A549 (cell line): ENCODE results near the gene TMEM121B. TPM values are rescaled to one million over a fixed set of nuclear protein-coding genes. Genes with fewer than 3 reads are reported as not detected.
A peak's percentile ranks its signal among the peaks of the same experiment; 100 is the strongest.

ENCODE experiments used
- ATAC-seq, 2 experiments: fragments of 200-7000 bp in 1 of 2; fragments of >200 bp in 1 of 2; cut with Nextera tagmentation in 1 of 2; cut with Tn5 transposase in 1 of 2; 3 replicates each; pipeline versions ENCODE4 v1.8.0 to v1.9.1; 2018 to 2020; ENCODE audit warnings: mild to moderate bottlenecking in 1 of 2, moderate library complexity in 1 of 2
- CTCF ChIA-PET: fragments of 300-600 bp; sonication (Branson Sonifier 250); formaldehyde crosslinking; extraction: SDS; loops from one replicate; lab custom pipeline; 2021; ENCODE audit warnings: antibody characterized with exemption, inconsistent platforms; lab: Yijun Ruan, JAX
- POLR2A ChIA-PET: fragments of 350-600 bp; formaldehyde crosslinking; extraction: SDS; loops from one replicate; lab custom pipeline; 2021; ENCODE audit warnings: antibody characterized with exemption, inconsistent platforms; lab: Yijun Ruan, JAX
- DNase-seq, 2 experiments: peaks; one replicate each; pipeline versions ENCODE4 v3.0.0 to v3.0.0-alpha.2; 2011 to 2016; ENCODE audit warnings: low read depth in 1 of 2, low spot score in 1 of 2
- FAIRE-seq: peaks from 2 replicates; lab custom pipeline; 2011; peaks lifted over from hg19 to GRCh38; lab: Jason Lieb, UNC
- H3K27ac ChIP-seq, 2 experiments: fragments of >200 bp; sonication (Bioruptor Twin); formaldehyde crosslinking; 3 replicates each; pipeline ENCODE4 v1.5.1; 2016 to 2017
- H3K4me1 ChIP-seq: fragments of >200 bp; sonication (Bioruptor Twin); formaldehyde crosslinking; 3 replicates; pipeline ENCODE4 v1.6.1; 2016
- H3K4me2 ChIP-seq: fragments of >200 bp; sonication (Bioruptor Twin); formaldehyde crosslinking; 3 replicates; pipeline ENCODE4 v1.6.1; 2016
- H3K4me3 ChIP-seq: fragments of >200 bp; sonication (Bioruptor Twin); formaldehyde crosslinking; 3 replicates; pipeline ENCODE4 v1.5.1; 2016
- H3K9me3 ChIP-seq: fragments of >200 bp; sonication (Bioruptor Twin); formaldehyde crosslinking; 3 replicates; pipeline ENCODE4 v1.6.1; 2016
- CHD4 ChIP-seq: fragments of 200-600 bp; sonication (generic); IDR thresholded peaks from 2 replicates; pipeline ENCODE4 v1.6.1; 2016; ENCODE audit warnings: antibody characterized with exemption, mild to moderate bottlenecking, borderline replicate concordance
- EHMT2 ChIP-seq: fragments of 200-600 bp; sonication (generic); IDR thresholded peaks from 2 replicates; pipeline ENCODE4 v1.6.1; 2016; ENCODE audit warnings: antibody characterized with exemption, low read depth, mild to moderate bottlenecking, moderate library complexity
- EP300 ChIP-seq, 2 experiments: fragments of >200 bp; sonication (Bioruptor Twin); formaldehyde crosslinking; IDR thresholded peaks; 2 replicates in 1 of 2; 3 replicates in 1 of 2; pipeline ENCODE4 v1.6.1; 2016 to 2017
- ESRRA ChIP-seq: fragments of 150-350 bp; IDR thresholded peaks from 2 replicates; pipeline ENCODE4 v1.6.1; 2014; ENCODE audit warnings: mild to moderate bottlenecking, low read length, borderline replicate concordance
- FOSB ChIP-seq: fragments of 250-450 bp; sonication (Bioruptor Pico); IDR thresholded peaks from 2 replicates; pipeline ENCODE4 v1.5.0; 2020; ENCODE audit warnings: mild to moderate bottlenecking, moderate library complexity
- HES2 ChIP-seq: fragments of >200 bp; sonication (Bioruptor Twin); formaldehyde crosslinking; IDR thresholded peaks from 2 replicates; pipeline ENCODE4 v1.6.1; 2016
- HEYL ChIP-seq: fragments of 250-450 bp; sonication (Bioruptor Pico); IDR thresholded peaks from 2 replicates; pipeline ENCODE4 v1.8.0; 2021; ENCODE audit warnings: mild to moderate bottlenecking, moderate library complexity
- HOXB13 ChIP-seq: fragments of 250-450 bp; sonication (Bioruptor Pico); IDR thresholded peaks from 2 replicates; pipeline ENCODE4 v1.5.0; 2020; ENCODE audit warnings: low read depth, mild to moderate bottlenecking, moderate library complexity
- HOXB5 ChIP-seq: fragments of 250-450 bp; sonication (Bioruptor Pico); IDR thresholded peaks from 2 replicates; pipeline ENCODE4 v1.5.0; 2020; ENCODE audit warnings: mild to moderate bottlenecking, moderate library complexity
- JUNB ChIP-seq: fragments of >200 bp; sonication (Bioruptor Twin); formaldehyde crosslinking; IDR thresholded peaks from 2 replicates; pipeline ENCODE4 v1.6.1; 2016
- KDM5A ChIP-seq: fragments of 200-600 bp; sonication (generic); IDR thresholded peaks from 2 replicates; pipeline ENCODE4 v1.6.1; 2016; ENCODE audit warnings: antibody characterized with exemption, mild to moderate bottlenecking
- MAZ ChIP-seq: fragments of 150-350 bp; IDR thresholded peaks from 2 replicates; pipeline ENCODE4 v1.6.1; 2014; ENCODE audit warnings: antibody characterized with exemption, low read depth, low read length, borderline replicate concordance
- NPAS2 ChIP-seq: fragments of 250-450 bp; sonication (Bioruptor Pico); IDR thresholded peaks from 2 replicates; pipeline ENCODE4 v1.8.0; 2022; ENCODE audit warnings: mild to moderate bottlenecking, moderate library complexity, borderline replicate concordance
- PBX3 ChIP-seq: IDR thresholded peaks from 2 replicates; pipeline ENCODE4 v1.6.1; 2012
- POLR2A ChIP-seq: IDR thresholded peaks from 2 replicates; pipeline ENCODE4 v1.6.1; 2012; ENCODE audit warnings: mild to moderate bottlenecking, low read length
- POLR2AphosphoS2 ChIP-seq: conservative IDR thresholded peaks from 2 replicates; pipeline ENCODE4 v1.6.1; 2012; ENCODE audit warnings: low read length, improper control_type of control experiment, inconsistent platforms
- RARB ChIP-seq: fragments of 250-450 bp; sonication (Bioruptor Pico); IDR thresholded peaks from 2 replicates; pipeline ENCODE4 v1.8.0; 2021; ENCODE audit warnings: mild to moderate bottlenecking, moderate library complexity
- RCOR1 ChIP-seq: fragments of 150-350 bp; IDR thresholded peaks from 2 replicates; pipeline ENCODE4 v1.6.1; 2014; ENCODE audit warnings: antibody characterized with exemption, low read length, low read depth
- ZC3H11A ChIP-seq: fragments of 450-650 bp; IDR thresholded peaks from 2 replicates; pipeline ENCODE4 v1.6.1; 2014; ENCODE audit warnings: antibody characterized with exemption, mild to moderate bottlenecking
- ZFP36 ChIP-seq: fragments of 450-650 bp; IDR thresholded peaks from 2 replicates; pipeline ENCODE4 v1.6.1; 2014; ENCODE audit warnings: borderline replicate concordance; ENCODE audit not compliant: partially characterized antibody
- ZSCAN20 ChIP-seq: fragments of 250-450 bp; sonication (Bioruptor Pico); IDR thresholded peaks from 2 replicates; pipeline ENCODE4 v1.8.0; 2022; ENCODE audit warnings: mild to moderate bottlenecking, moderate library complexity
- WGBS: methylation state at CpG from one replicate; pipeline ENCODE4 v1.1.6; 2017; ENCODE audit errors: missing lambda C conversion rate; 5-methylcytosine and 5-hydroxymethylcytosine counted together
- polyA plus RNA-seq, 4 experiments: library from polyadenylated mRNA; depleted of rRNA in 3 of 4; stranded (reverse); fragments of >200 nt; fragmentation: RNase III in 1 of 4; extraction: RNeasy Plus Mini Kit Qiagen cat#74134 plus additional on column Dnase treatment in 1 of 4; gene quantifications; 2 replicates in 3 of 4; 3 replicates in 1 of 4; pipeline ENCODE4 v1.2.3, GENCODE V29; 2011 to 2017
- TF ChIP-seq, protein P1 (sequence below): IDR thresholded peaks from 2 replicates; pipeline ENCODE4 v1.6.1; 2012; ENCODE audit warnings: low read depth, borderline replicate concordance
- TF ChIP-seq, protein P2 (sequence below): IDR thresholded peaks from 2 replicates; pipeline ENCODE4 v1.6.1; 2012
- TF ChIP-seq, protein P3 (sequence below): fragments of >200 bp; sonication (Bioruptor Twin); formaldehyde crosslinking; IDR thresholded peaks from 3 replicates; pipeline ENCODE4 v1.6.1; 2016

The TMEM121B gene
- polyA plus RNA-seq, 2 of the 4 experiments (the other 2 are of a cell fraction) = 0.03 to 0.08 TPM

DNA sequence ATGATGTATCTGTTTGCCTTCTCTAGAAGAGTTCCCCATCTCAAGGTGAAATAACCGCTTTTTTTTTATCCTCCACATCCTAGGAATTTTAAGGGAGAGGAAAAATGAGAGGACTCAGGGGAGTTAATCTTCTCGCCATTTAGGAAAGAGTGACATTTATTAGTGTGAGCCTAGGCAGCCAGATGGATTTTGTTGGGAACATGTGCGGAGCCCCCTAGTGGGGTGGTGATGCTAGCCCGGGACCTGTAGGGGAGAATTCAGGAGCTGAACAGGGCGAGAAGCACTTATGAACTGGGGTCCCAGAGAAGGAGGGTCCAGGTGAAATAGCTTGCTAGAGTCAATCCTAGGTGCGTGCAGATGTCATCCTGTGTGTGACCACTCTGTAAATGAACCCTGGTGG is 25.6 kb downstream of the TMEM121B start:
- FAIRE-seq (no peak), DNase-seq (no peak)
- H3K4me3 ChIP-seq = no peak overlapping the region
- POLR2A ChIA-PET = no interaction called here
- no peaks in the 10 kb centered on the region for H3K9me3 ChIP-seq
- no peak overlapping the region for H3K27ac ChIP-seq
- TF ChIP-seq, protein P1, sequence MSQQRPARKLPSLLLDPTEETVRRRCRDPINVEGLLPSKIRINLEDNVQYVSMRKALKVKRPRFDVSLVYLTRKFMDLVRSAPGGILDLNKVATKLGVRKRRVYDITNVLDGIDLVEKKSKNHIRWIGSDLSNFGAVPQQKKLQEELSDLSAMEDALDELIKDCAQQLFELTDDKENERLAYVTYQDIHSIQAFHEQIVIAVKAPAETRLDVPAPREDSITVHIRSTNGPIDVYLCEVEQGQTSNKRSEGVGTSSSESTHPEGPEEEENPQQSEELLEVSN = no peak
- TF ChIP-seq EP300 (IDR thresholded peaks at IDR 0.05) (no peak), RCOR1 (no peak), CHD4 (no peak), KDM5A (no peak), HEYL (CRISPR knock-in tag) (no peak), ZSCAN20 (CRISPR knock-in tag) (no peak), RARB (no peak), HES2 (no peak), HOXB5 (no peak), ZFP36 (no peak)
- TF ChIP-seq, protein P2, sequence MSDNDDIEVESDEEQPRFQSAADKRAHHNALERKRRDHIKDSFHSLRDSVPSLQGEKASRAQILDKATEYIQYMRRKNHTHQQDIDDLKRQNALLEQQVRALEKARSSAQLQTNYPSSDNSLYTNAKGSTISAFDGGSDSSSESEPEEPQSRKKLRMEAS = no peak
- TF ChIP-seq, all 56 proteins: peak for 0
- 90% methylated on average over 6 of the region's 6 CpGs for WGBS
- H3K4me1 ChIP-seq = no peaks in the 10 kb centered on the region
- ATAC-seq = peak in 1 of 2 experiments; percentile 68; a peak in 3 of 6 replicates
- CTCF ChIA-PET = interaction anchor here (0.7 to 1.7 kb wide), 4 partner anchors 12 to 76 kb away, joined by 3 to 6 read pairs (median 3); no protein-coding TSS in a partner anchor
- H3K4me2 ChIP-seq = no peak overlapping the region

DNA sequence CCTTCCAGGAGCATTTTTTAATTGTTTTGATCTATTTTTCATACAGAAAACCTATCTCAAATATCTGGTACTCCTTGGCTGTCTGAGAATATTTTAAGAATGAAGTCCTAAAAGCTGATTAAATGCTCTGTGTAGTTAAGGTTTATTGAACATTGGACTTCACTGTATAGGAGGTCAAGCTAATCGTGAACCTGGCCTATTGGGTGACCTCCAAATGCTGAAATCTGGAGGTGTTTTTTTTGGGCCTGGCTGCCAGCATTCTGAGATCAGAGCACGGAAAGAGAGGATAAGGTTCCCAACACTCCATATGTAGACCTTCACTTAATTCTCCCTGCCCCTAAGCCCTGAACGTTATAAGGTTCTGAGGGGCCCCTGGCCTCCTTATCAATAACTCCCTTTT is 28.1 kb downstream of the TMEM121B start:
- no peak for DNase-seq
- 83% methylated on average over 3 of the region's 3 CpGs for WGBS
- Histone ChIP-seq H3K27ac (no peak overlapping the region), H3K9me3 (no peaks in the 10 kb centered on the region), H3K4me1 (no peaks in the 10 kb centered on the region)
- POLR2A ChIA-PET = no interaction called here
- no peak for ATAC-seq
- TF ChIP-seq ZC3H11A (no peak), POLR2AphosphoS2 (no peak)
- TF ChIP-seq, all 56 proteins: peak for 0
- Histone ChIP-seq H3K4me2 (no peak overlapping the region), H3K4me3 (no peak overlapping the region)
- FAIRE-seq = no peak
- CTCF ChIA-PET = no interaction called here

DNA sequence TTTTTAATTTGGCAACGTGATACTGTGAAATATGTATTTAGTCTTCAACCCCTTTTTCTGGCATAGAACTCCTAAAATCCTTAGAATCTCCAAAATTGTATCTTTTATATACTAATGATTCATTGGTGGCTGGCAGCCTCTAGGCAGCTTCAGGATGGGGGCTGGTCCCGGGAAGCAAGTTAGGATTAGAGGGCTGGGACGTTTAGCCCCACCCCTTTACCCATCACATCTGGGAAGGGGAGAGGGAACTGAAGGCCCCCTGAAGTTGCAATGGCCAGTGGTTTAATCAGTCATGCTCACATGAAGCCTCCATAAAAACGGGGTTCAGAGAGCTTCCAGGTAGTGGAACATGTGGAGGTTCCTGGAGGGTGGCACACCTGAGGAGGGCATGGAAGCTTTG is 29.3 kb downstream of the TMEM121B start:
- ChIA-PET CTCF (no interaction called here), POLR2A (no interaction called here)
- no peak overlapping the region for H3K27ac ChIP-seq
- H3K4me3 ChIP-seq = no peak overlapping the region
- H3K4me2 ChIP-seq = no peak overlapping the region
- 67% methylated on average over 4 of the region's 4 CpGs for WGBS
- no peaks in the 10 kb centered on the region for H3K9me3 ChIP-seq
- DNase-seq (no peak), ATAC-seq (no peak), FAIRE-seq (no peak)
- no peaks in the 10 kb centered on the region for H3K4me1 ChIP-seq
- TF ChIP-seq HES2 (no peak), FOSB (CRISPR knock-in tag) (no peak), HOXB13 (CRISPR knock-in tag) (no peak), ESRRA (no peak), ZC3H11A (no peak), MAZ (no peak), JUNB (no peak), EHMT2 (no peak), POLR2A (no peak), EP300 (IDR thresholded peaks at IDR 0.05) (no peak), CHD4 (no peak), NPAS2 (CRISPR knock-in tag) (no peak), HEYL (CRISPR knock-in tag) (no peak), PBX3 (no peak)
- TF ChIP-seq, protein P3, sequence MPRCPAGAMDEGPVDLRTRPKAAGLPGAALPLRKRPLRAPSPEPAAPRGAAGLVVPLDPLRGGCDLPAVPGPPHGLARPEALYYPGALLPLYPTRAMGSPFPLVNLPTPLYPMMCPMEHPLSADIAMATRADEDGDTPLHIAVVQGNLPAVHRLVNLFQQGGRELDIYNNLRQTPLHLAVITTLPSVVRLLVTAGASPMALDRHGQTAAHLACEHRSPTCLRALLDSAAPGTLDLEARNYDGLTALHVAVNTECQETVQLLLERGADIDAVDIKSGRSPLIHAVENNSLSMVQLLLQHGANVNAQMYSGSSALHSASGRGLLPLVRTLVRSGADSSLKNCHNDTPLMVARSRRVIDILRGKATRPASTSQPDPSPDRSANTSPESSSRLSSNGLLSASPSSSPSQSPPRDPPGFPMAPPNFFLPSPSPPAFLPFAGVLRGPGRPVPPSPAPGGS = no peak
- TF ChIP-seq, all 56 proteins: peak for 0
